SKM-1 (cell line): Measurements from ENCODE around the gene PRKN.

Experiments used
- DNase-seq: peaks from one replicate; lab custom pipeline; 2025; ENCODE audit not compliant: unreplicated experiment; lab: John Stamatoyannopoulos, UW

PRKN gene

DNA sequence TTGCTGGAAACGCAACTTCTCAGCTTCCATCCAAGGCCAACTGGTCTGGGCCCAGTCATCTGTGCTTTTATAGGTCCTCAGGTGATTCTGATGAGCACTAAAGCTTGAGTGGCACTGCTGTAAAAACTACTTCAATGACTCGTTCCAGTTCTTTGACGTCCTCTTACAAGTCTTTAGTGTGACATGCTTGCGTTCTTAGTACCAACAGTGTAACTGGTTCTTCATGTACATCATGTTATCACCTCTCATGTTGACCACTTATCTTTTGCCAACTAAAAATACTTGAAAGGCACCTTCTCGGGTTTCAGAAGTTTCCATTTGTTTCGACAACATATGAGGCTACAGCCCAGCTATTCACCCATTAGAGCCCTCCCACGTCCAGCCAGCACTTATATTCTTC, 468.9 kb downstream of the PRKN start:
- no peak for DNase-seq

GRCh38 chr6:162256361-162256760, 471.2 kb downstream of the PRKN start:
- DNase-seq: no peak

GRCh38 chr6:162251257-162251656, 476.3 kb downstream of the PRKN start:
- no peak for DNase-seq

GRCh38 chr6:162249907-162250642, 477.5 kb downstream of the PRKN start:
- DNase-seq: no peak

DNA sequence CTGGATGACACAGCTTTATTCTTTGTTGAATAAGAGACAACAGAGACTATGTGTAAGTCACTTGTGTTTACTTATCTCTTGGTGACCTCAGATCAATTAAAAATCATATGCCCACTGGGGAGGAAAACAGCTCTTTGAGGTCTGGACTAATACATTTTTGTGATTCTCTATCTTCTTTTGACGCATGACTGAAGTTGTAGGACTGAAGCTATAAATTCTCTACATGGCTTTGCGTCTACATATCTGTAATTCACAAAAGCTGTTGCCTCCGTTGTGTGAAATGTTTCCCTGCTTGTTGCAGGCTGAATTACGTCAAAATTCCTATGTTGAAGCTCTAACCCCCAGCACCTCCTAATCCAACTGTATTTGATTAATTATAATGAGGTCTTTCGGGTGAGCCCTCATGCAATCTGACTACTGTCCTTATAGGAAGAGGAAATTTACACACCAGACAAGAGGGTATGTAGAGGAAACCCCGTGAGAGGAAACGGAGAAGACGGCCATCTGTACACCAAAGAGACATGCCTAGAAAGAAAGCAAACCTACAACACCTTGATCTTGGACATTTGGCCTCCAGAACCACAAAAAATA, 481.6 kb downstream of the PRKN start:
- DNase-seq: no peak

GRCh38 chr6:162244031-162244430, 483.5 kb downstream of the PRKN start:
- no peak for DNase-seq

DNA sequence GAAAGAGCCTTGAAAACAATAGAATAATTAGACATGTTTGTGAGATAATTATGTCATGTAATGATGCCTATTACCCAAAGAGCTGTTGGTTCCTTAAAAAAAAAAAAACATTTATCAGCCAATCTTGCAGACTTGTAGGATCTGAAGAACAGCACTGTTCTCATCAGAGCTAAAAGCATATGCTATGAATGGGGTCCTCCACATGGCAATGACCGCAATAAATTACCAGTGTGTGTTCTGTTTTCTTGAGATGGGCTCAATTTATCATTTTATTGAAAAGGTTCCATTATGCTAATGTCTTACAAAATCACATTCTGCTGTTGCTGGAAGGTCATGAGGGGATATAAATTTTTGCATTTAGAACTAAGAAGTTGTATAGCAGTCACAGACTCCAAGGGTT, 484.7 kb downstream of the PRKN start:
- no peak for DNase-seq

- DNase-seq: no peak
Measured at GRCh38 chr6:162239330-162239729, 488.2 kb downstream of the PRKN start.

- no peak for DNase-seq
Measured at GRCh38 chr6:162238675-162239074, 488.9 kb downstream of the PRKN start.

DNA sequence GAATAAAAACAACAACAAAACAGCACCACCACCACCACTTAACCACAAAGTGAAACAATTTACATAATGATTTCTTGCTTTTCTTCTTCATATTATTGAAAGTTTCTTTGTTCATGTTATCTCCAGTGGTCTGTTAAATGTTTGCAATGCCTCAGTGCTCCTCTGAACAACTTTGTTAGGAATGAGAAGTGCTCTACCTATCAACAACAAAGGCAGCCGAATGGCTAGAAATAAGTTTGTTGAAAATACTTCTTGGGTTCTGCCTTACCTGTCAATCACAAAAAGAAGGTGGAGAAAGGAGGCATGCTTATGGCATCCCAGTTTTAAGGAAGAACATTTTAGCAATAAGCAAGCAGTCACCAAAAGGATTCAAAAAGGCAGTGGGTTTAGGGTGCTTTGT, 490.2 kb downstream of the PRKN start:
- DNase-seq: no peak

DNA sequence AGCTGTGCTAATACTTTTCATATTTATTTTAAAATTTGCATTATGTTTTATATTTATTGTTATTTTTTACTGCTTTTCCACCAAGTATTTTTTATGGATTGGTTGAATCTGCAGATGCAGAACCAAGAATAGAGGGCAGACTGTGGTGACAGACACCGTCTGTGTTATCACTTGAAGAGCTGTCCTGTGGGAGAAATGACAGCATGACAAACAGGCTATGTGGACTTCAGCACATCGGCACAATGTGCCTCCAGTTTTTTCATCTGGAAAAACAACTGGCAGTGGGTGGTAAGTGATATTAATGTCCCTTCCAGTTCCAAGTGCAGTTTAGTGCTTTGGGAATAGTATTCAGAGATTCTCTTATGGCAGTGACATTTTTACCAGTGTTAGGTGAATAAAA, 492.9 kb downstream of the PRKN start:
- DNase-seq: no peak

GRCh38 chr6:162230147-162230752, 497.3 kb downstream of the PRKN start:
- no peak for DNase-seq

DNA sequence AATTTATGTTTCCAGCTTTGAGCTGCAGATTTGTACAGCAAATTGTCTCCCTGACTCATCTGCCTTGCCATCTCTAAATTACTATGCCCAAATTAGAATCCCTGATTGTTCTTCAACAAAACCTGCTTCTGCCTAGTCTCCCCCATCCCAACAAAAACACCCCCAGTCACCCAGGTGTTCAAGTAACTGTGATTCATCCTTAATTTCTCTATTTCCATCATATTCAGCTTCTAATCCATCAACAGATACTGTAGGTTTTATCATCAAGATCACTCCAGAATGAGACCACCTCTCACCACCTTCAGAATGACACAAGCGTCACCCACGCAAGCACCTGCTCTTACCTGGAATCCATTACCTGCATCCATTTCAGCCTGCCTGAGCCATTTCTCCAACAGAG, 498.5 kb downstream of the PRKN start:
- no peak for DNase-seq

GRCh38 chr6:162226803-162227202, 500.8 kb downstream of the PRKN start:
- no peak for DNase-seq

DNA sequence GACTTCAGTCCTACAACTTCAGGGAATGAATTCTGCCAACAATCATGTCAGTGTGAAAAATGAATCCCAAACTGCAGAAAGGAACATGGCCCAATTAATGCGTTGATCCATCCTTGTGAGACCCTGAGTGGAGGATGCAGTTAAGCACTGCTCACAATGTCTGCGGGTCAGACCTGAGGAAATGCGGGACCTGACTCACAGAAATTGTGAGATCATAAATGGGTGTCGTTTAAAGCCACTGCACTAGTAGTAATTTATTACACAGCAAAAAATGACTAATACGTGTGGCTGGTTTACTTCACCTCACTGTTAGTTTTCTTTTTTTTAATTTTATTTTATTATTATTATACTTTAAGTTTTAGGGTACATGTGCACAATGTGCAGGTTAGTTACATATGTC, 505.0 kb downstream of the PRKN start:
- no peak for DNase-seq

- no peak for DNase-seq
Measured at GRCh38 chr6:162220876-162221275, 506.7 kb downstream of the PRKN start.

DNA sequence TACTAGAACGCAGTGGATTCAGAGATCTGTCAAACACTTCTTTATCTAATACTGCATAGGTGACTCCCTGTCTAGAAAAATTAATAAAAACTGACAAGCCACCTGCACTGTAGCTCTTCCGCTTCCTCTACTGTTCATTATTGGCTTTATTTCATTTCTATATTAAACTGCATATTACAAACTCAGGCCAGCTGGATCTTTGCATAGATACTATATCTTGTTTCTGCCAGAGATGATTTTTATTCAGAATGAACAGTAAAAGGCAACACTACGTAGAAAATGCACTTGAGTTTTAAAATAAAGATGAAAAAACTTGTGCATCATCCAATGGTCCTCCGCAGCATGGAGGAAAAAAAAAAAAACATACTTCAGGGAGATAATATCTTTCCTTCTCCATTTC, 508.3 kb downstream of the PRKN start:
- no peak for DNase-seq

GRCh38 chr6:162217811-162218493, 509.6 kb downstream of the PRKN start:
- DNase-seq: no peak

DNA sequence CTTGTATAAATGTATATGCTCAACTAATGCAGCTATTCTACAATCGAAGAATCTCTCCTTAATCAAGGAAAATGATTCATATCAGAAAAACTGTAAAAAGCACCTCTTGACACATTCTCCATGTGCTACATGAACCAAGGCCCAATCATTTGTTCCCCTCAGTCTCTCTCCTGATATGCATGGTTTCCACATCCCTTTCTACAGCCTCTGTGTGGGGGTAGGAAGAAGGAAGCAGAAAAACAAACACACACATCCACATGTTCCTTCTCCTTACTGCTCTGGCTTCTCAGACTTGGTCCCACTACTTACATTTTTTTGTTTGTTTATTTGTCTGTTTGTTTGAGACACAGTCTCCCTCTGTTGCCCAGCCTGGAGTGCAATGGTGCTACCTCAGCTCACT, 510.5 kb downstream of the PRKN start:
- DNase-seq: no peak

GRCh38 chr6:162211777-162212176, 515.8 kb downstream of the PRKN start:
- no peak for DNase-seq

GRCh38 chr6:162211022-162211421, 516.5 kb downstream of the PRKN start:
- no peak for DNase-seq

- no peak for DNase-seq
Measured at GRCh38 chr6:162203287-162203686, 524.3 kb downstream of the PRKN start.
